Trophoblast cell (in vitro differentiated cells and primary cell): Measurements from ENCODE around the gene SORCS1.

Source experiments
- DNase-seq, 2 donors: peaks; one replicate each; pipeline ENCODE4 v3.0.0-alpha.2; 2016
- H2AFZ ChIP-seq: 2 replicates; pipeline ENCODE4 v1.6.1; 2013; ENCODE audit warnings: low read length, moderate library complexity, mild to moderate bottlenecking; ENCODE audit not compliant: insufficient read depth, poor library complexity
- H2AK5ac ChIP-seq: 2 replicates; pipeline ENCODE4 v1.6.1; 2013; ENCODE audit warnings: mild to moderate bottlenecking, low read length
- H2BK120ac ChIP-seq: 2 replicates; pipeline ENCODE4 v1.6.1; 2013; ENCODE audit warnings: low read length, mild to moderate bottlenecking, moderate library complexity; ENCODE audit not compliant: insufficient read depth, poor library complexity
- H2BK12ac ChIP-seq: 2 replicates; pipeline ENCODE4 v1.6.1; 2013; ENCODE audit warnings: mild to moderate bottlenecking, low read length, moderate library complexity
- H2BK5ac ChIP-seq: 2 replicates; pipeline ENCODE4 v1.6.1; 2013; ENCODE audit warnings: low read length, low read depth, moderate library complexity, mild to moderate bottlenecking; ENCODE audit not compliant: poor library complexity
- H3K14ac ChIP-seq: 2 replicates; pipeline ENCODE4 v1.6.1; 2013; ENCODE audit warnings: mild to moderate bottlenecking, low read length
- H3K18ac ChIP-seq: 2 replicates; pipeline ENCODE4 v1.6.1; 2013; ENCODE audit warnings: mild to moderate bottlenecking, low read length
- H3K23ac ChIP-seq: 2 replicates; pipeline ENCODE4 v1.6.1; 2013; ENCODE audit warnings: low read length
- H3K27ac ChIP-seq: 2 replicates; pipeline ENCODE4 v1.5.1; 2013; ENCODE audit warnings: low read depth, mild to moderate bottlenecking, inconsistent platforms, low read length, moderate library complexity
- H3K27me3 ChIP-seq: 2 replicates; pipeline ENCODE4 v1.6.1; 2013; ENCODE audit warnings: inconsistent platforms, mild to moderate bottlenecking, low read length, moderate library complexity; ENCODE audit not compliant: insufficient read depth
- H3K36me3 ChIP-seq, 2 experiments: 1 replicate in 1 of 2; 2 replicates in 1 of 2; pipeline ENCODE4 v1.6.1; 2013; ENCODE audit warnings: low read length in 2 of 2, mild to moderate bottlenecking in 2 of 2, moderate library complexity in 1 of 2; ENCODE audit not compliant: insufficient read depth in 2 of 2, control insufficient read depth in 1 of 2
- H3K4ac ChIP-seq: 2 replicates; pipeline ENCODE4 v1.6.1; 2013; ENCODE audit warnings: low read depth, mild to moderate bottlenecking, low read length, moderate library complexity
- H3K4me1 ChIP-seq, 2 experiments: 1 replicate in 1 of 2; 2 replicates in 1 of 2; pipeline ENCODE4 v1.6.1; 2013; ENCODE audit warnings: low read length in 2 of 2, mild to moderate bottlenecking in 2 of 2, moderate library complexity in 1 of 2; ENCODE audit not compliant: insufficient read depth in 2 of 2, control insufficient read depth in 1 of 2
- H3K4me2 ChIP-seq: 2 replicates; pipeline ENCODE4 v1.6.1; 2013; ENCODE audit warnings: inconsistent platforms, mild to moderate bottlenecking, low read length, moderate library complexity
- H3K4me3 ChIP-seq: 2 replicates; pipeline ENCODE4 v1.5.1; 2013; ENCODE audit warnings: mild to moderate bottlenecking, low read depth, low read length, inconsistent platforms
- H3K79me1 ChIP-seq: one replicate; pipeline ENCODE4 v1.6.1; 2013; ENCODE audit warnings: low read length
- H3K79me2 ChIP-seq: 2 replicates; pipeline ENCODE4 v1.6.1; 2013; ENCODE audit warnings: low read length, mild to moderate bottlenecking; ENCODE audit not compliant: control insufficient read depth, insufficient read depth, poor library complexity
- H3K9ac ChIP-seq: 2 replicates; pipeline ENCODE4 v1.6.1; 2013; ENCODE audit warnings: mild to moderate bottlenecking, low read length
- H3K9me3 ChIP-seq: 2 replicates; pipeline ENCODE4 v1.6.1; 2013; ENCODE audit warnings: low read depth, mild to moderate bottlenecking, control low read depth, inconsistent platforms, low read length; ENCODE audit not compliant: insufficient read depth
- H4K12ac ChIP-seq: 2 replicates; pipeline ENCODE4 v1.6.1; 2013; ENCODE audit warnings: low read depth, mild to moderate bottlenecking, low read length, moderate library complexity
- H4K8ac ChIP-seq: 2 replicates; pipeline ENCODE4 v1.6.1; 2013; ENCODE audit warnings: low read depth, mild to moderate bottlenecking, low read length, moderate library complexity
- H4K91ac ChIP-seq: one replicate; pipeline ENCODE4 v1.6.1; 2013; ENCODE audit warnings: low read depth, mild to moderate bottlenecking, low read length, moderate library complexity
- WGBS: extraction: QIAGEN DNeasy Blood & Tissue Kit; methylation state at CpG from one replicate; pipeline ENCODE4 v1.1.7; 2013; ENCODE audit warnings: missing lambda C conversion rate; ENCODE audit not compliant: insufficient read length, insufficient coverage; ENCODE audit errors: extremely low coverage; 5-methylcytosine and 5-hydroxymethylcytosine counted together

Gene SORCS1

DNA sequence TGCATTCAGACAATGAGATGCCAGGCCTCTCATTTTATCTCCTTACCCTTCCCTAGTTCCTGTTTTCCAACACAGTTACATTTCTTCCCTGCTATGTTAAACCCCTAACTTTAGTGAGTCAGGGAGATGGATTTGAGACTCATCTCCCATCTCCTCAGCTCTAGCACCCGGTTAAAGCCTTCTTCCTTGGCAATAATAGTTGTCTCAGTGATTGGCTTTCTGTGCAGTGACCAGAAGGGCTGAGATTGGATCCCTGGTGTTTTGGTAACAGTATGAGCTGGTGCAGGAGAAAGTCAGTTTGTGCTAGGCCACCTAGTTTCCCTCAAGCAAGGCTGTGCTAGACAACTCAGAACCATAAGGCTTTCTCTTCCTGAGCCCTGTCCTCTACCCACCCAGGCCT, 212.5 kb downstream of the SORCS1 start:
- DNase-seq: no peak
- no peaks in the 10 kb centered on the region for H3K27me3 ChIP-seq
- no peak overlapping the region for H3K27ac ChIP-seq
- H2BK120ac ChIP-seq: no peak overlapping the region
- no peak overlapping the region for H4K12ac ChIP-seq
- no CpG with 5 or more reads among the region's 1 CpG for WGBS
- no peak overlapping the region for H3K4me3 ChIP-seq
- H3K4me2 ChIP-seq: no peak overlapping the region
- no peak overlapping the region for H3K9ac ChIP-seq
- no peak overlapping the region for H2AFZ ChIP-seq
- H2BK5ac ChIP-seq: no peak overlapping the region
- no peak overlapping the region for H4K91ac ChIP-seq
- H2BK12ac ChIP-seq: no peak overlapping the region
- no peak overlapping the region for H4K8ac ChIP-seq
- no peaks in the 10 kb centered on the region for H3K36me3 ChIP-seq
- H3K4ac ChIP-seq: no peak overlapping the region
- no peak overlapping the region for H3K18ac ChIP-seq
- no peak overlapping the region for H3K23ac ChIP-seq
- no peak overlapping the region for H3K14ac ChIP-seq
- H3K79me1 ChIP-seq: no peaks in the 10 kb centered on the region
- H3K9me3 ChIP-seq: peaks cover 2% of the 10 kb centered on the region
- H3K4me1 ChIP-seq: no peaks in the 10 kb centered on the region
- no peak overlapping the region for H2AK5ac ChIP-seq
- H3K79me2 ChIP-seq: no peaks in the 10 kb centered on the region

DNA sequence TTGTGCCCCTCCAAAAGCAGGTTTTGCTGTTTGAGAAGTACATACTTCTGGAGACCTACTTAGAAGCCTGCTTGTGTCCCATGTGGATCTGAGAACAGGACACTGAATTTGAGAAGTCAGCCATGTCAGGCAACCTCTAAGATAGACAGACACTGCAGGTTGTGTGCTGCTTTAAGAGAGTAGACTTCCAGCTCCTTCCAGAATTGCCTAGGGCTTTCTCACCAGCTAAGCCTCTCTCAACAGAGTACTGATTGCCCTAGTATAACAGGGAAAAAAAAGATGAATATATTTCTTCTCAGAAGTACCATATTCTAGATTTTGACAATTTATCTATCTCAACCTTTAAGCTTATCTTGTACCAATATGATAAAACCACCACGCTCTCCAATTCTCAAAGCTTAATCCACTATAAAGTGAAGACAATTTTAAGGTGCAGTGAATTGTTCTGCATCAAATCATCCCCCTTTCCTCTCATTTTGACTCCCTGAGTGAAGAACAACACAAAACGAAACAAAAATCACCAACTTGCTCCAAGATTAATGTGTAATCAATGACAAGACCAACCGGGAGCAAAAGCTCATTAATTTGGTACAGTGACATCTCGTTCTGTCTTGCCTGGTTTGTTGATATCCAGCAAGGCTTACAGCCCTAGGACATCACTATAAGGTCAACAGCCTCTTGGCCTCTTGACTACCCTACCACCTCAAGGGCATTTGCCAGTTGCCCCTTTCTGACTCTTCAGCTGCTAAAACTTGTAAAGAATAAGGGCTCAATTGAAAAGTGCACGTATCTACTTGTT, 214.6 kb downstream of the SORCS1 start:
- no peaks in the 10 kb centered on the region for H3K36me3 ChIP-seq
- H2AK5ac ChIP-seq: no peak overlapping the region
- no peaks in the 10 kb centered on the region for H3K79me2 ChIP-seq
- H3K18ac ChIP-seq: no peak overlapping the region
- no peak overlapping the region for H2BK120ac ChIP-seq
- H3K27me3 ChIP-seq: no peaks in the 10 kb centered on the region
- no peak overlapping the region for H3K4me2 ChIP-seq
- H3K9ac ChIP-seq: no peak overlapping the region
- H3K4ac ChIP-seq: no peak overlapping the region
- H4K91ac ChIP-seq: no peak overlapping the region
- H4K8ac ChIP-seq: no peak overlapping the region
- no peak overlapping the region for H3K27ac ChIP-seq
- H3K79me1 ChIP-seq: no peaks in the 10 kb centered on the region
- no peak overlapping the region for H2BK12ac ChIP-seq
- H2BK5ac ChIP-seq: no peak overlapping the region
- no peak overlapping the region for H3K14ac ChIP-seq
- no CpG with 5 or more reads among the region's 5 CpGs for WGBS
- DNase-seq: no peak
- H3K9me3 ChIP-seq: peaks cover 2% of the 10 kb centered on the region
- H4K12ac ChIP-seq: no peak overlapping the region
- no peaks in the 10 kb centered on the region for H3K4me1 ChIP-seq
- H3K4me3 ChIP-seq: no peak overlapping the region
- no peak overlapping the region for H3K23ac ChIP-seq
- H2AFZ ChIP-seq: no peak overlapping the region

DNA sequence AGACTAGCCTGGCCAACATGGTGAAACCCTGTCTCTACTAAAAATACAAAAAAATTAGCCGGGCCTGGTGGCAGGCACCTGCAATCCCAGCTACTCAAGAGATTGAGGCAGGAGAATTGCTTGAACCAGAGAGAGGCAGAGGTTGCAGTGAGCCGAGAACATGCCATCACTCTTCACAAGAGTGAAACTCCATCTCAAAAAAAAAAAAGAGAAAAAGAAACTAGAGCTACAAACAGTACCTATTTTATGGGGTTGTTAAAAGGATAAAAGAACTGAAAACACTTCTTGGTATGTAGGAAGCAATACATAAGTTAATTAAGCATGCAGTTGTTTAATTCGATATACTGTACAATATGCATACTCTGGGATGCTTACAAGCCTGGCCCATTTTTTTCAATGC, 216.9 kb downstream of the SORCS1 start:
- Histone ChIP-seq H3K14ac (no peak overlapping the region), H2AFZ (no peak overlapping the region), H3K79me1 (no peaks in the 10 kb centered on the region), H2AK5ac (no peak overlapping the region), H3K4me1 (no peaks in the 10 kb centered on the region), H3K4ac (no peak overlapping the region), H3K27ac (no peak overlapping the region), H3K18ac (no peak overlapping the region), H3K36me3 (no peaks in the 10 kb centered on the region), H3K23ac (no peak overlapping the region), H4K8ac (no peak overlapping the region), H2BK12ac (no peak overlapping the region), H3K79me2 (no peaks in the 10 kb centered on the region), H4K91ac (no peak overlapping the region), H3K9ac (no peak overlapping the region), H2BK120ac (no peak overlapping the region), H3K4me3 (no peak overlapping the region), H3K4me2 (no peak overlapping the region), H3K9me3 (peaks cover 2% of the 10 kb centered on the region), H3K27me3 (no peaks in the 10 kb centered on the region), H4K12ac (no peak overlapping the region), H2BK5ac (no peak overlapping the region)
- no CpG with 5 or more reads among the region's 3 CpGs for WGBS
- no peak for DNase-seq

DNA sequence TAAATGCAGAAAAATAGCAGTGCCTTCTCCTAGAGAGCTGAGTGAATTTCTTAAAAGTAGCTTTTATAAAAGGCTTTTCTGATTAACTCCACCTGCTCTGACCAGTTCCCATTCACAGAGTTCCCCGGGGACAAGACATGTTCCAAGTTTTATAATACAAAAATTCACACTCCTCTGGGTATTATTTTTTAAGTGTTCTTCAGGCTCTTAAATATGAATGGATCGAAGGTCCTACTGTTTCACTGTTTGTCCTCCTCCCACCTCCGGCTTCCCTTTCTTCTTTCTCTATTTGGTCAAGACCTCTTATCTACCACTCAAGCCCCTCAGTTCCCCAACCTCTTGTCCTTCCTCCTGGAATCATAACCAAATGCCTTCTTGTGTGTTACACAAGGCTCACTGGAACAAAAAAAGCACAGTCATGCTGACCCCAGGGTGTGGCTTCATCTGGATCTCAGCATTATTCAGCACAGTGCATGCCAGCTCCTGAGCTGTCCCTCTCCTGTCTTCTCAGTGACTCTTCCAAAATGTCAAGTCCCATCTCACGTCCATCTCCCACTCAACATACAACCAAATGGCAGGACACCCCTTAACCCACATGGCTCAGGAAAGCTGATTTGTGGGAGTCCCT, 222.4 kb downstream of the SORCS1 start:
- H2AFZ ChIP-seq: no peak overlapping the region
- no peak overlapping the region for H3K27ac ChIP-seq
- no peak overlapping the region for H3K23ac ChIP-seq
- no peak overlapping the region for H4K12ac ChIP-seq
- H3K4me2 ChIP-seq: no peak overlapping the region
- H3K79me1 ChIP-seq: no peaks in the 10 kb centered on the region
- no peak overlapping the region for H4K8ac ChIP-seq
- no peaks in the 10 kb centered on the region for H3K36me3 ChIP-seq
- H3K27me3 ChIP-seq: no peaks in the 10 kb centered on the region
- no peak overlapping the region for H3K14ac ChIP-seq
- no CpG with 5 or more reads among the region's 4 CpGs for WGBS
- no peaks in the 10 kb centered on the region for H3K9me3 ChIP-seq
- no peak for DNase-seq
- no peak overlapping the region for H3K9ac ChIP-seq
- H3K4ac ChIP-seq: no peak overlapping the region
- H2AK5ac ChIP-seq: no peak overlapping the region
- no peaks in the 10 kb centered on the region for H3K4me1 ChIP-seq
- no peak overlapping the region for H2BK120ac ChIP-seq
- no peak overlapping the region for H2BK12ac ChIP-seq
- H4K91ac ChIP-seq: no peak overlapping the region
- no peak overlapping the region for H3K18ac ChIP-seq
- no peak overlapping the region for H2BK5ac ChIP-seq
- no peaks in the 10 kb centered on the region for H3K79me2 ChIP-seq
- no peak overlapping the region for H3K4me3 ChIP-seq
